Nucleus accumbens (tissue), 56 donors: ENCODE measurements around the gene GRK3.
"Not testable (repeated sequence)": the region's sequence is repeated elsewhere in the genome, so short reads cannot be mapped to it uniquely, and the experiment has no call there.

Experiments
- DNase-seq, 56 donors: peaks; one replicate each; lab custom pipeline; 2025; lab: John Stamatoyannopoulos, UW

GRK3 gene

DNA sequence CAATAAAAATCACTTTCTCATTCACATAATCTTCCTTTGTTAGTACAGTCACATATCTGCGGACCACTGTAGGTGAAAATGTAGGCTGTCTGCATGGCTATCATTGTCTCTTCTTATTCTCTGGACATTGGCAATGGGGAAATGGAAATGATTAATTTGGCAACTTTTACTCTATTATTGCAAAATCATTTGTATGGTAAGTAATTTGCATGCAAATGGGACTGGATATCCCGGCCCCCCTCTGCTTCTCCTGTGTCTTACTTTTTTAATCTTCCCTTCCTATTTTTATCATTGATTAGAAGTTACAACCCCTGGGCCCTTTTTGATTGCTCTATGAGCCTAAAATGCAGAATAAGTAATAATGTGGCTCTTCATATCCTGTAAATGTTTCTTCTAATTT lies 6.0 kb downstream of the GRK3 start:
- no peak for DNase-seq

DNA sequence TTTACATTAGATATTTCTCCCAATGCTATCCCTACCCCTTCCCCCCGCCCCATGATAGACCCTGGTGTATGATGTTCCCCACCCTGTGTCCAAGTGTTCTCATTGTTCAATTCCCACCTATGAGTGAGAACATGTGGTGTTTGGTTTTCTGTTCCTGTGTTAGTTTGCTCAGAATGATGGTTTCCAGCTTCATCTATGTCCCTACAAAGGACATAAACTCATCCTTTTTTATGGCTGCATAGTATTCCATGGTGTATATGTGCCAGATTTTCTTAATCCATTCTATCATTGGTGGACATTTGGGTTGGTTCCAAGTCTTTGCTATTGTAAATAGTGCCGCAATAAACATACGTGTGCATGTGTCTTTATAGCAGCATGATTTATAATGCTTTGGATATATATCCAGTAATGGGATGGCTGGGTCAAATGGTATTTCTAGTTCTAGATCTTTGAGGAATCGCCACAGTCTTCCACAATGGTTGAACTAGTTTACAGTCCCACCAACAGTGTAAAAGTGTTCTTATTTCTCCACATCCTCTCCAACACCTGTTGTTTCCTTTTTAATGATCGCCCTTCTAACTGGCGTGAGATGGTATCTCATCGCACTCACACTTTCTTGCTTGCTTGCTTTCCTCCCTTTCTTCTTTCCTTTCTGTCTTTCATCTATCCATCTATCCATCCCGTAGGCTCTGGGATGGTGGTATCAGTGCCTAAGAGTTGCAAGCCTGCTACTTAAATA lies 7.7 kb downstream of the GRK3 start:
- not testable (repeated sequence) for DNase-seq

DNA sequence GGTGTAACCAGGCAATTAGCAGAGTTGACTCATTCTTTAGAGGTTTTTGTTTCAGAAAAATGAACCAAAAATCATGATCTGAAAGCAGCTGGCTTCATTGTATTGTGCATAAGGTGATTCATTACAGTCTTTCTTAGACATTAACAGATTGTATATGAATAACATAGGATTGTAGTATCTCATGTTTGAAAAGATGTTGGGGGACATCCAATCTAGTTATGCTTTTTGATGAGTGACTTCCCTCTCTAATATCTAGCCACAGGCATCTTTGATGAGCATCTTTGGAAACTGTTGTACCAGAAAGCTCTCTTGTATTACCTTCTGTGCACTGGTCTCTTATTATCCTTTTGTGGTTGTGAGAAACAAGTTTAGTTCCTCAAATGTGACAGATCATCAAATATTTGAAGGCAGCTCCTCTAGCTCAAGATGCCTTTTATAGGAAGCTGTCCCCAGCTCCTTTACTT lies 8.3 kb downstream of the GRK3 start:
- DNase-seq = no peak

DNA sequence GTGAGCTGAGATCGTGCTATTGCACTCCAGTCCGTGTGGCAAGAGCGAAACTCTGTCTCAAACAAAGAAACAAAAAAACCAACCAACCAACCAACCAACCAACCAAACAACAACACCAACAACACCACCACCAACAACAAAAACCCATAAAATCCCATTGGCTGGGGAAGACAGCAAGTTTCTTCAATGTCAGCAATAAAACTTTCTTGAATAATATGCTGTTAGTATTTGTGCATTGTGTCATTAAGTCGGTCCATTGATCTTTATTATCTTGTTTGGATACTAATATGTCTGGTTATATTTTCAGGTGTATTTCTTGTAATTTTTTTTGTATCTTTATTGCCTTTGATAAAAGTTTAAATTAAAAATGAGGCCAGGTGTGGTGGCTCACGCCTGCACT lies 9.4 kb downstream of the GRK3 start:
- DNase-seq = no peak

DNA sequence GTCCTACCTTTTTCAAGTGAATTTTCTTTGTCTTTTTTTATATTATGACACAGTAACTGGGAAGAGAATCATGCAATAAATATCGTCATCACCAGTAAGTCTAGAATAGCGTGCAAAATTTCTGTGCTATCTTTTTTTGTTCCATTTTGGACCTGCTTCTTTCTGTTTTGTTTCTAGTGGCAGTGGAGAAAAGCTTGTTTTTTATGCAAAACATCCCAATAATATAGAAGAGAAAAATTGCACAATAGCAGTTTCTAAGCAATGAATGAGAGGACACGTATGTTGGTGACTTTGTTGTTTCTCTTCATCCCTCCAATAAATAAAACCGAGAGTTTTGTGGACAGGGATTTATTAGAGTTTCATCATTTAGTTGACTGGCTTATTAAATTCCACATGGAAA lies 10.3 kb downstream of the GRK3 start:
- no peak for DNase-seq

DNA sequence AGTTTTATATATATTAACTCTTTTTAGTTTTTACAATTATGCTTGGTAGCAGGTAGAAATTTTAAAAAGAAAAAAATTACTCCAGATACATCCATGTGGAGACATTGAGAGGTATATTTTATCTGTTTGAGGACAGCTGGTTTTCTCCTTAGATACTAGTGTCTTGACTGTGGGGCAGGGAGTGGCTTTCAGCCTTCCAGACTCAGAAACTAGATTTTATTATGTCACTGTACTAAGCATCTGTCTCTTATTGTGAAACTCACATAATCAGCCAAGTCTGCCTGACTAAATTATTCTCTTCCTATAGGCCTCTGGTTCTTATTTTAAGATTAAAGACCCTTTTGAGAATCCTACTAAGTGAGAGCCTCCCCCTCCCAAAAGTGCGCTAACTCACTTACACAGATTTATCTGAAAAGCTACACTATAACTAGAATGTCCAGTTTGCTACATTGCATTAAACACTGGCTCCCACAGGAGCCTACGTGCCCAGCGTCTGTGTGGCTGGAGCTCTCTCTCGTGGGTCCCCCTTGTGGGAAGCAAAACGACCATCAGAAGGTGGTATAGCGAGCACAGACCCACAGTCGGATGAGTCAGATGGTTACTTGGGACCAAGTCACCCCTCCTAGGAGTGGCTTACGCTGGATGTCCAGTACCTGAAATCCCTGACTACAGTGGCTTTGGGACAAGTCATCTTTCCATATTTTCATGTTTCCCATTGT lies 11.4 kb downstream of the GRK3 start:
- DNase-seq = not testable (repeated sequence)

DNA sequence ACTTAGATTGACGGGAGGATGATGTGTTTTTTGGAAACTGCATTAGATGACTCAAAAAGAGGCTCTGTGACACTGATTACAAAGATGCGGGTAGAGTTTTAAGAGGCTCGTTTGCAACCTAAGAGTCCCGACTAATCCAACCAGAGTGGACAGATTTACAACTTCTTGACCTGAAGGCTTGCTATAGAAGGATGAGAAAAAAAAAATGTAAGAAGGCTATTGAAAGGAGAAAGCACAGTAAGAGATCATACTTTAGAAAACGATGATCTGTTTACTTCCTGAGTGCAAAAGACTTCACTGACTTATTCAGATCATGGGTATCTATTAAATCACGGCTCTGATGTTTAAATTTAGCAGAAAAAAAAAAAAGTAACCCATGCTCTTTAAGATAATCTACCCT lies 17.0 kb downstream of the GRK3 start:
- not testable (repeated sequence) for DNase-seq

DNA sequence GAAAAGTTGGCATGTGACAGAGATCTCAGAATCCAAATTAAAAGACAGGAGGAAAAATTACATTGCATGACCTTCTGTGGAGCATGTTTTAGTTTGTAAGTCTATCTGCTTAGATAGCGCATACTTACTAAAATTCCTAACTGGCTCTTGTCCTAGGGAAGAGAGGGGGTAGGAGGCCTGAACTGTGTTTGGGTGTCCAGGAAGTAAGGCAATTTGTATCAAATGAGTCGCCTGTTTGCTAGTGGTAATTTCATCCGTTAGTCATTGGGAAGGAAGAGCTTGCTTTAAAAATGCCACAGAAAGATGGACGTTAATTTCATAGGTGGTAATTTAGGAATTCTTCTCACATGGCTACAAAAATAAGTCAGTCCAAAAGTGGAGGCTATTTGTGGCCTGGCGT lies 18.5 kb downstream of the GRK3 start:
- DNase-seq = no peak

DNA sequence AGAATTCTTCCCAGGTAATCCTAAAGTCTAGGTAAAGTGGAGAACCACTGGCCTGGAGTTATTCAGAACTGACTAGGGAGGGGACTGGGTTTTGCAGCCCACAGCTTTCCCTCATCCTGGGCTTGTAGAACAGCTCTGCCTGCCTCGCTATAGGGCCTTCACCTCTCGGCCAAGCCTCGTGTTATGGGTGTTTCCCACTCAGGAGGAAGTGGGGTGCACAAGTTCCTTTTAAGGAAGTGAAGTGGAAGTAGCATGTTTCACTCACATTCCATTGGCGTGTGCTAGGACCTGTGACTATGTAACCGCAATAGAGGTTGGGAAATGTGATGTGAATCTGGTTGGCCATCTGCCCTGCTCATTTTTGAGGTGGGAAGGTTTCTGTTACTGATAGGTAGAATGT lies 20.5 kb downstream of the GRK3 start:
- DNase-seq = not testable (repeated sequence)

DNA sequence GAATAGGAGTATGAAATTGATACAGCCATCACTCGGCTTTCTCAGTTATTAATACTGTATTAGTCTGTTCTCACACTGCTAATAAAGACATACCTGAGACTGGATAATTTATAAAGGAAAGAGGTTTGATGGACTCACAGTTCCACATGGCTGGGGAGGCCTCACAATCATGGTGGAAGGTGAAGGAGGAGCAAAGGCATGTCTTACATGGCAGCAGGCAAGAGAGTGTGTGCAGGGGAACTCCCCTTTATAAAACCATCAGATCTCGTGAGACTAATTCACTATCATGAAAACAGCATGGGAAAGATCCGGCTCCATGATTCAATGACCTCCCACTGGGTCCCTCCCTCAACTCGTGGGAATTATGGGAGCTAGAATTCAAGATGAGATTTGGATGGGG lies 25.2 kb downstream of the GRK3 start:
- DNase-seq = not testable (repeated sequence)

DNA sequence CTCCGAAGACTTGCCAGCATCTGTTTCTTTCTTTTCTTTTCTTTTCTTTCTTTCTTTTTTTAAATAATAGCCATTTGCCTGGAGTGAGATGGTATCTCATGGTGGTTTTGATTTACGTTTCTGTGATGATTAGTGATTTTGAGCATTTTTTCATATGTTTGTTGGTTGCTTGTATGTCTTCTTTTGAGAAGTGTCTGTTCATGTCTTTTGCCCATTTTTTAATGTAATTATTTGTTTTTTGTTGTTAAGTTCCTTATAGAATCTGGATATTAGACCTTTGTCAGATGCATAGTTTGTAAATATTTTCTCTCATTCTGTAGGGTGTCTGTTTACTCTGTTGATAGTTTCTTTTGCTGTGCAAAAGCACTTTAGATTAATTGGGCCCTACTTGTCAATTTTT lies 28.8 kb downstream of the GRK3 start:
- not testable (repeated sequence) for DNase-seq

DNA sequence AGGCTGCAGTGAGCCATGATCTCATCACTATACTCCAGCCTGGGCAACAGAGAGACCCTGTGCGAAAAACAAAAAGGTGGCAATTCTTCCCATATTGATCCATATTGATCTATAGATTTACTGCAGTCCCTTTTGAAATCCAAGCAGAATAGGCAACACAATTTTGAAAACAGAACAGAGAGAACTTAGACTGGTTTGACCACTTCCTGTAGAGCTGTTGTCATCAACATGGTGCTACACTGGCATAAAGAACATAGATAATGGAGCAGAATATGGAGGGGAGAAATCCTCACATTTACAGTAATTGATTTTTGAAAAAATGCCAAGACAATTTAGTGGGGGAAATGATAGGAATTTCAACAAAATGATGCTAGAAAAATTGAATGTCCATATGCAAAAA lies 34.1 kb downstream of the GRK3 start:
- no peak for DNase-seq

DNA sequence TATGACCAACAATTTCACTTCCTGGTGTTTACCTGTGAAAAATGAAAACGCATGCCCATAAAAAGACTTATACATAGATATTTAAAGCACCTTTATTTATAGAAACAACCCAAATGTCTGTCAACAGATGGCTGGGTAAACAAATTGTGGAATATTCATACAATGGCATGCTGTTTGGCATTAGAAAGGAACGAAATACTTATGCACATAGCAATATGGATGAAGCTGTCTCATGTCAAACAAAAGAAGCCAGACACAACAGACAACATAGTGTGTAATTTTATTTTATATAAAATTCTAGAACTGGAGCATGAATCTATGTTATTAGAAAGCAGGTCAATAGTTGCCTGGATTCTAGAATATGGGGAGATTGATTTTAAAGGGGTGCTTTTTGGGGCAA lies 38.0 kb downstream of the GRK3 start:
- no peak for DNase-seq

DNA sequence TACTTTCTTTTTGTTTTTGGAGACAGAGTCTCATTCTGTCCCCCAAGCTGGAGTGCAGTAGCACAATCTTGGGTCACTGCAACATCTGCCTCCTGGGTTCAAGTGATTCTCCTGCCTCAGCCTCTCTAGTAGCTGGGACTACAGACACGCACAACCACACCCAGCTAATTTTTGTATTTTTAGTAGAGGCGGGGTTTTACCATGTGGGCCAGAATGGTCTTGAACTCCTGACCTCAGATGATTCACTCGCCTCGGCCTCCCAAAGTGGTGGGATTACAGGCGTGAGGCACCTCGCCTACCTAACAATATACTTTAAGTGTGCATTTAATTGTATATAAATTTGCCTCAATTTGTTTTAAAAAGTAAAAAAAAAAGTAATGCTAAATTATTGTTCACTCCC lies 38.4 kb downstream of the GRK3 start:
- no peak for DNase-seq

DNA sequence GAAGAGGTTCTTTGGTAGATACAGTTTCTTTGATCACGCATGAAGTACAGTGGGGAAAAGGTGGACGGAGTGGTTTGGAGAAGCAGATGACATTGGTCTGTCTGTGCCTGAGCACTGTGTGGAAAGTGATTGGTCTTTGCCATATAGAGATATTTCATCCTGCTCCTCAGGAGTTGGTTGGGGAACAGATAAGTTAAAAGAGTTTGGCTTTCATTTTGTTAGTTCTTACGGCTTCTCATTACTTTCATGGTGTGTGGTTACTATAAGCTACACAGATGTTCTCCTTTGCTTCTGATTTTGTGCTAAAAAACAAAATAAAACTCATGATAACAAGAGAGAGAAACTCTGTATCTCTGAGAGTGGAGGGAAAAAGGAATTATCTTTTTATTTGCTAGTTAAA lies 40.7 kb downstream of the GRK3 start:
- DNase-seq = not testable (repeated sequence)

DNA sequence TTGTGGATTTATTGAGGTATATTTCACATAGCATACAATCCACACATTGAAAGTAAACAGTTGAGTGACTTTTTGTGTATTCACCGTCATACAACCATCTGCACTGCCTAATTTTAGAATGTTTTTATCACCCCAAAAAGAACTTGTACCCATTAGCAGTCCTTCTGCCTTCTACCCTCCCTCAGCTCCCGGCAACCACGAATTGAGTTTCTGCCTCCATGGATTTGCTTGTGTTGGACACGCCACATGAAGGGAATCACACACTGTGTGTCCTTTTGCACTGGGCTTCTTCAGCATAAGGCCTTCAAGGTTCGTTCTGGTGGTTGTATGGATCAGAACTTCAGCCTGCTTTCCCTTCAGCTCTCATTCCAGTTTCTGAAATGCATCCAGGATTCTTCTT lies 41.1 kb downstream of the GRK3 start:
- not testable (repeated sequence) for DNase-seq

DNA sequence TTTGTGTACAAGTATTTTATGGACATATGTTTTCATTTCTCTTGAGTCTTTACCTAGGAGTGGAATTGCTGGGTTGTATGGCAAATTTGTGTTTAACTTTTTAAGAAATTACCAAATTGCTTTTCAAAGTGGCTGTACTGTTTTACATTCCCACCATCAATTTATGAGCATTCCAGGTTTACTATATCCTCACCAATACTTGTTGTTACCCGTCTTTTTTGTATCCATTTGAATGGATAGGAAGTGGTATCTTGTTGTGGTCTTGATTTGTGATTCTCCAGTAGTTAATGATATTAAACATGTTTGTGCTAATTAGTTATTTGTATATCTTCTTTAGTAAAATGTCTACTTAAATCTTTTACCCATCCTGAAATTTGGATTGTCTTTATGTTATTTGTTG lies 46.8 kb downstream of the GRK3 start:
- not testable (repeated sequence) for DNase-seq

DNA sequence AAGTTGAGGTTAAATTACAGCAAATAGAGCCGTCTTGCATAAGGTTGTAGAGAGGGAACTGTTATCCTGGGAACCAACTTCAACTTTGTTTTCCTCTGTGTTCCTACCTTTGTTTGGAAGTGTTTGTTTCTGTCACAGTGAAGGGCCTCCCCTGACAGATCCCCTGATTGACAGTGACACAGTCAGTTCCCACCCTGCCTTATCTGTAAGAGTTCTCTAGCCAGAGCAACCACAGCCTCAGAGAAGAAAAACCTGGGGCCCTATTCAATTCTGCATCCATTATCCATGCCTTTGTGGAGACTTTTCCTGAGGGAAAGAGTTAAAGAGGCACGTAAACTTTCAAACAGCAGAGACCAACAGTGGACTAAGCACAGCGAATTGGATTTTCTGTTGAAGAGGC lies 48.7 kb downstream of the GRK3 start:
- not testable (repeated sequence) for DNase-seq

DNA sequence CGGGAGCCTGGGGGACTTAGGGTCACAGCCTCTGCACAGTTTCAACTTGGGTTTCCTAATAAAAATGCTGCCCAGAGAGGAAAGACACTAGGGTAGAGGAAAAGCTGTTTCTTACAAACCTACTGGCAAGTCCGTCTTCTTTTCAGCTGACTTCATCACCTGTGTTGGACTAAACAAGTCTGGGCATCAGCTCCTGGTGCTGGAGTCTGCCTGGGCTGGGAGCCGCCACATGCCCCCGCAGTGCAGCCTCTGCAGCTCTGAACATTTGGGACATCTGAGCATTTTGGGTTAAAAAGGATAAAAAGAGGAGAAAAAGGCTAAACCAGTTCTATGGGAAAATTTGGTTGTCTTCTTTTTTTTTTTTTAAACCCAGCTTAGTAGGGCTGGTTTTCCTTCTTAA lies 49.1 kb downstream of the GRK3 start:
- DNase-seq = not testable (repeated sequence)

DNA sequence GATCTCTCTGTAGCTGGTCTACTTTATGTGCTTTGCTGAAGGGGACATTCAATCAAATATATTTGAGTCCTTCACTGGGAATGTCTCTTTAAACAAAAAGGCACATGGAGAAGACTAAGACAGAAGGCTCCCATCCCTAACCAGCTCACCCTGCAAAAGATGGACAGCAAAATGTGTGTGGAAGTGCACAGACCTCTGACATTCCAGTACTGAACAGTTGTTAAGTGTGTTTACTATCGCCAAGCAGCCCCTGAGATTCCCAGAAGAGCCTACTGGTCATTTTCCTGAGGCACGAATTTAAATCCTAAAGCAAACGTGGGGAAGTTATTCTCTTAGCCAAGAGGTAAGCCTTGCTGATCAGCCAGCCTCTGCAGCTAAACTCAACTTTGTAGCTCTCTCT lies 50.3 kb downstream of the GRK3 start:
- DNase-seq = not testable (repeated sequence)

DNA sequence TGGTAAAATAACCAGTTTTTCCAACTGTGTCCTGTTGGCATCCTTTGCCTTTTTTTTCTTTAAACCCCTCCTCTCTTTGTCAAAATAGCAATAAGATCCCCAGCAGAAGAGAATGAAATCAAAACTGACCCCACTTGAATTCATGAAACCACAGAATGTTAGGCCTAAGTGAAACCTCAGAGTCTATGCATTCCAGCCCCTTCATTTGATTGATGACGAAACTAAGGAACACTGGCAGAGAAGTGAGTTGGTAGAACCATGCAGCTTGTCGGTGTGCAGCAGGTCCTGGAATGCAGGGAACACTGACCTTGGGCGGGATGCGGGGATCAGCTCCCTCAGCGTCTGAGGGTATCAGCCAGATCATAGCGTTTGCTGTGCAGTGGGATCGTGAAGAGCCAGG lies 57.5 kb downstream of the GRK3 start:
- DNase-seq = no peak

DNA sequence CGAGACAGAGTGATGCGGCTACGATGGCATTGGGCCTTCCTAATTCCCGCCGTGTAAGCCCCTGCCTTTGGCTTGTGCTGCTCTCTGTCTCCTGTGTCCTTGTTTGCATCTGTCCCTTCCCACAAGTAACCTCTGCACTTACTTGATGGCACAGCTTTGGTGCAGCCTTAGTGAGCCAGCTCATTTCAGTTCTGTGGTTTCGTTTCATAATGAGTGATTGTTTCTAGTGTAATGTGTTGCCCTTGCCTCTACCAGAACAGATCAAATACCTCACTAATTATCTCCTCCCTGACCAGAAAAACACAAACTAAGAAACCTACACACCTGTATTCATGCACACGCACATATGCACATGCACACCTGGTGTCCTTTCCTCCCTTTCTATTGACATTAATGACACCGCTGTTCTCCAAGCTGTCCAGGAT lies 58.8 kb downstream of the GRK3 start:
- no peak for DNase-seq
